Measurements from ENCODE around the gene AP1AR. TPM values are rescaled to one million over a fixed set of nuclear protein-coding genes. Genes with fewer than 3 reads are reported as not detected.

The AP1AR gene
- total RNA-seq, 1 experiment from 2014 or later: 27.6 TPM

GRCh38 chr4:112289407-112290253, 58.0 kb downstream of the AP1AR start:
- H4K20me1 ChIP-seq (ENCODE audit: insufficient read depth): no peaks in the 10 kb centered on the region
- H2AFZ ChIP-seq: no peak overlapping the region
- POLR2A ChIA-PET (ENCODE audit: unreplicated experiment): no interaction called here
- H3K4me2 ChIP-seq: no peak overlapping the region
- no peaks in the 10 kb centered on the region for H3K36me3 ChIP-seq (ENCODE audit: low read depth)
- no peak overlapping the region for H3K27ac ChIP-seq
- H3K27me3 ChIP-seq (ENCODE audit: insufficient read depth, low read depth): no peaks in the 10 kb centered on the region
- no peak for DNase-seq
- intact Hi-C loops (cut with micrococcal nuclease; ENCODE audit: unreplicated experiment): no loop called here
- H3K4me1 ChIP-seq (replicated peaks; ENCODE audit: insufficient read depth): no peaks in the 10 kb centered on the region
- CTCF ChIA-PET: no interaction called here
- no TSS peak for BruUV-seq (replicated peaks)
- no peak for TF ChIP-seq CTCF (conservative IDR thresholded peaks at IDR 0.05)
- TF ChIP-seq EZH2 (IDR thresholded peaks at IDR 0.05; ENCODE audit: low read depth): no peak
- H3K79me2 ChIP-seq (ENCODE audit: low read depth): peaks cover 9% of the 10 kb centered on the region
- no peaks in the 10 kb centered on the region for H3K9me3 ChIP-seq (ENCODE audit: insufficient read depth, low read depth)
- peaks cover 7% of the 10 kb centered on the region; the same call in 1 of the 2 replicates for H3F3A ChIP-seq (ENCODE audit: insufficient read depth, low read depth)
- H3K9me2 ChIP-seq (ENCODE audit: insufficient read depth): no peaks in the 10 kb centered on the region
- no peak overlapping the region for H3K4me3 ChIP-seq

GRCh38 chr4:112290341-112290740, 58.8 kb downstream of the AP1AR start:
- no peaks in the 10 kb centered on the region for H3K4me1 ChIP-seq (replicated peaks; ENCODE audit: insufficient read depth)
- BruUV-seq (replicated peaks): no TSS peak
- H4K20me1 ChIP-seq (ENCODE audit: insufficient read depth): no peaks in the 10 kb centered on the region
- no peaks in the 10 kb centered on the region for H3K9me2 ChIP-seq (ENCODE audit: insufficient read depth)
- H3K79me2 ChIP-seq (ENCODE audit: low read depth): peaks cover 2% of the 10 kb centered on the region
- peaks cover 7% of the 10 kb centered on the region; the same call in 1 of the 2 replicates for H3F3A ChIP-seq (ENCODE audit: insufficient read depth, low read depth)
- H2AFZ ChIP-seq: no peak overlapping the region; the same call in 1 of the 2 replicates
- H3K36me3 ChIP-seq (ENCODE audit: low read depth): no peaks in the 10 kb centered on the region
- no peak for DNase-seq
- no peak overlapping the region for H3K4me2 ChIP-seq
- no peak overlapping the region for H3K4me3 ChIP-seq
- no peaks in the 10 kb centered on the region for H3K9me3 ChIP-seq (ENCODE audit: insufficient read depth, low read depth)
- intact Hi-C loops (cut with micrococcal nuclease; ENCODE audit: unreplicated experiment): no loop called here
- H3K27ac ChIP-seq: no peak overlapping the region
- no peaks in the 10 kb centered on the region for H3K27me3 ChIP-seq (ENCODE audit: insufficient read depth, low read depth)
- TF ChIP-seq EZH2 (IDR thresholded peaks at IDR 0.05; ENCODE audit: low read depth): no peak
- no peak for TF ChIP-seq CTCF (conservative IDR thresholded peaks at IDR 0.05)
- CTCF ChIA-PET: no interaction called here
- POLR2A ChIA-PET (ENCODE audit: unreplicated experiment): no interaction called here

GRCh38 chr4:112296949-112297880, 65.6 kb downstream of the AP1AR start, which contains the start of gene ALPK1:
ALPK1 (plus strand) TSS chr4:112297369.
- peak within 1 kb of the TSS; percentile 87 for H3K27ac ChIP-seq
- TF ChIP-seq CTCF (conservative IDR thresholded peaks at IDR 0.05) (no peak), EZH2 (IDR thresholded peaks at IDR 0.05; ENCODE audit: low read depth) (no peak)
- H3K4me2 ChIP-seq: peak within 1 kb of the TSS; percentile 79
- H3K36me3 ChIP-seq (ENCODE audit: low read depth): no peaks in the 10 kb centered on the region
- peak; percentile 6 to 87 for DNase-seq
- H3F3A ChIP-seq (ENCODE audit: insufficient read depth, low read depth): peaks cover 6% of the 10 kb centered on the region; the same call in 1 of the 2 replicates
- no peaks in the 10 kb centered on the region; the same call in 1 of the 2 replicates for H3K9me3 ChIP-seq (ENCODE audit: insufficient read depth, low read depth)
- CTCF ChIA-PET: interaction anchor here (0.7 kb wide), 2 partner anchors 224 to 227 kb away, joined by 3 to 4 read pairs; no protein-coding TSS in a partner anchor
- peaks cover 9% of the 10 kb centered on the region for H3K4me1 ChIP-seq (replicated peaks; ENCODE audit: insufficient read depth)
- POLR2A ChIA-PET (ENCODE audit: unreplicated experiment): interaction anchor here (0.6 to 1.0 kb wide), 4 partner anchors 11 to 355 kb away, joined by 3 to 23 read pairs (median 10); partner anchors contain the start of gene TIFA
- H3K27me3 ChIP-seq (ENCODE audit: insufficient read depth, low read depth): no peaks in the 10 kb centered on the region
- H3K9me2 ChIP-seq (ENCODE audit: insufficient read depth): no peaks in the 10 kb centered on the region
- peak within 1 kb of the TSS; percentile 59 for H3K4me3 ChIP-seq
- peak within 1 kb of the TSS; percentile 76 for H2AFZ ChIP-seq
- no peaks in the 10 kb centered on the region for H4K20me1 ChIP-seq (ENCODE audit: insufficient read depth)
- BruUV-seq (replicated peaks): no TSS peak
- intact Hi-C loops (cut with micrococcal nuclease; ENCODE audit: unreplicated experiment): no loop called here
- no peaks in the 10 kb centered on the region for H3K79me2 ChIP-seq (ENCODE audit: low read depth)

Data from PC-9 (cell line).